ENCODE measurements around the gene PRIM2.
"Not testable (repeated sequence)": the region's sequence is repeated elsewhere in the genome, so short reads cannot be mapped to it uniquely, and the experiment has no call there.

Gene PRIM2

DNA sequence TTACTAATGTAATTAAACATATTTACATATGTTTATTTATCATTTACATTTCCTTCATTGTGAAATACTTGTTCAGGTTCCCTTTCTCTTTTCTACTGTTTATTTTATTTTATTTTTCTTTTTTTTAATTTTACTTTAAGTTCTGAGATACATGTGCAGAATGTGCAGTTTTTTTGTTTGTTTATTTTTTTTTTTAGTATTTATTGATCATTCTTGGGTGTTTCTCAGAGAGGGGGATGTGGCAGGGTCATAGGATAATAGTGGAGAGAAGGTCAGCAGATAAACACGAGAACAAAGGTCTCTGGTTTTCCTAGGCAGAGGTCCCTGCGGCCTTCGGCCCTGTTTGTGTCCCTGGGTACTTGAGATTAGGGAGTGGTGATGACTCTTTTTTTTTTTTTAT lies 8.7 kb upstream of the PRIM2 start:
- not testable (repeated sequence) for DNase-seq (ENCODE audit: low spot score)

DNA sequence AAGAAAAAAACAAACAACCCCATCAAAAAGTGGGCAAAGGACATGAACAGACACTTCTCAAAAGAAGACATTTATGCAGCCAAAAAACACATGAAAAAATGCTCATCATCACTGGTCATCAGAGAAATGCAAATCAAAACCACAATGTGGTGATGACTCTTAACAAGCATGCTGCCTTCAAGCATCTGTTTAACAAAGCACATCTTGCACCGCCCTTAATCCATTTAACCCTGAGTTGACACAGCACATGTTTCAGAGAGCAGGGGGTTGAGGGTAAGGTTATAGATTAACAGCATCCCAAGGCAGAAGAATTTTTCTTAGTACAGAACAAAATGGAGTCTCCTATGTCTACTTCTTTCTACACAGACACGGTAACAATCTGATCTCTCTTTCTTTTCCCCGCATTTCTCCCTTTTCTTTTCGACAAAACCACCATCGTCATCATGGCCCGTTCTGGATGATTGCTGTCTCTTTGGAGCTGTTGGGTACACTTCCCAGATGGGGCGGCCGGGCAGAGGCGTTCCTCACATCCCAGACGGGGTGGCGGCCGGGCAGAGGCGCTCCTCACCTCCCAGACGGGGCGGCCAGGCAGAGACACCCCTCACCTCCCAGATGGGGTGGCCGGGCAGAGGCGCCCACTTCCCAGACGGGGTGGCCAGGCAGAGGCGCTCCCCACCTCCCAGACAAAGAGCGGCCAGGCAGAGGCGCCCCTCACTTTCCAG lies 7.2 kb upstream of the PRIM2 start:
- peak; percentile 70 for DNase-seq (ENCODE audit: low spot score)

DNA sequence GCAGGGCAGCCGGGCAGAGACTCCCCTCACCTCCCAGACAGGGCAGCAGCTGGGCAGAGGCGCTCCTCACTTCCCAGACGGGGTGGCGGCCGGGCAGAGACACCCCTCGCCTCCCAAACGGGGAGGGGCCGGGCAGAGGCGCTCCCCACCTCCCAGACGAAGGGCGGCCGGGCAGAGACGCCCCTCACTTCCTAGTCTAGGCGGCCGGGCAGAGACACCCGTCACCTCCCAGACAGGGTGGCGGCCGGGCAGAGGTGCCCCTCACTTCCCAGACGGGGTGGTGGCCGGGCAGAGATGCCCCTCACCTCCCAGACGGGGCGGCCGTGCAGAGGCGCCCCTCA lies 6.6 kb upstream of the PRIM2 start:
- DNase-seq (ENCODE audit: low spot score): no peak

DNA sequence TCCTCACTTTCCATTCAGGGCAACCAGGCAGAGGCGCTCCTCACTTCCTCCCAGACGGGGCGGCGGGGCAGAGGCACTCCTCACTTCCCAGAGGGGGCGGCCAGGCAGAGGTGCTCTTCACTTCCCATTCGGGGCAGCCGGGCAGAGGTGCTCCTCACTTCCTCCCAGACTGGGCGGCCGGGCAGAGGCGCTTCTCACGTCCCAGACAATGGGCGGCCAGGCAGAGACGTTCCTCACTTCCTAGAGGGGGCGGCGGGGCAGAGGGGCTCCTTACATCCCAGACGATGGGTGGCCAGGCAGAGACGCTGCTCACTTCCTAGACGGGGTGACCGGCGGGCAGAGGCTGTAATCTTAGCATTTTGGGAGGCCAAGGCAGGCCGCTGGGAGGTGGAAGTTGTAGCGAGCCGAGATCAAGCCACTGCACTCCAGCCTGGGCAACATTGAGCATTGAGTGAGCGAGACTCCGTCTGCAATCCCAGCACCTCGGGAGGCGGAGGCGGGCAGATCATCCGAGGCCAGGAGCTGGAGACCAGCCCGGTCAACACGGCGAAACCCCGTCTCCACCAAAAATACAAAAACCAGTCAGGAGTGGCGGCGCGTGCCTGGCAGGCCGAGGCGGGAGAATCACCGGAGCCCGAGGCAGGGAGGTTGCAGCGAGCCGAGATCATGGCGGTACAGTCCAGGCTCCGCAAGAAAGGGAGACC lies 6.0 kb upstream of the PRIM2 start:
- DNase-seq (ENCODE audit: low spot score): not testable (repeated sequence)

DNA sequence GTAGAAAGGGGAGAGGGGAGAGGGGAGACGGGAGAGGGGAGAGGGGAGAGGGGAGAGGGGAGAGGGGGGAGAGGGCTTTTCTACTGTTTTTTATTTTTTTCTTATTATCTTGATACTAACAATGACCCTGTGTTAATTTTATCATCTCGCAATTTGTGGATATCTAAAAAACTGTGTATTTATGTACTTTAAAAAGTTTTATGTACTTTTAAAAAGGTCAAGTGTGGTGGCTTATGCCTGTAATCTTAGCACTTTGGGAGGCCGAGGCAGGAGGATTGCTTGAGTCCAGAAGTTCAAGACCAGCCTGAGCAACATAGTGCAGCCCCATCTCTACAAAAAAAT lies 5.5 kb upstream of the PRIM2 start:
- no peak for DNase-seq (ENCODE audit: low spot score)

DNA sequence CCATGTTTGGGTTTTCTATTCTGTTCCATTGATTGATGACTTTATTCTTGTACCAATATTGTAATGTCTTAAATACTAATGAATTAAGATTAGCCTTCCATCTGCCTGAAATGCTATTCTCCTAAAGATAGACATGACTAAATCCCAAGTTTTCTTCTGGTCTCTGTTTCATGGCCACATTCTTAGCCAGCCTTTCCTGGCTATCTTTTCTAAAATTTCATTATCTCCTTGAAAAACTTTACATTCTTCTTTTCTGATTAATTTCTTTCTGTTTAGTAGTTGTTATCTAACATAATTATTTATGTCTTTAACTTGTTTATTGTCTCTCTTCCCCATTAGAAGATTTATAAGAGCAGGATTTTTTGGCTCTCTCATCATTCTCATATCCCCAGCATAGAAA lies 4.4 kb upstream of the PRIM2 start:
- DNase-seq (ENCODE audit: low spot score): no peak

DNA sequence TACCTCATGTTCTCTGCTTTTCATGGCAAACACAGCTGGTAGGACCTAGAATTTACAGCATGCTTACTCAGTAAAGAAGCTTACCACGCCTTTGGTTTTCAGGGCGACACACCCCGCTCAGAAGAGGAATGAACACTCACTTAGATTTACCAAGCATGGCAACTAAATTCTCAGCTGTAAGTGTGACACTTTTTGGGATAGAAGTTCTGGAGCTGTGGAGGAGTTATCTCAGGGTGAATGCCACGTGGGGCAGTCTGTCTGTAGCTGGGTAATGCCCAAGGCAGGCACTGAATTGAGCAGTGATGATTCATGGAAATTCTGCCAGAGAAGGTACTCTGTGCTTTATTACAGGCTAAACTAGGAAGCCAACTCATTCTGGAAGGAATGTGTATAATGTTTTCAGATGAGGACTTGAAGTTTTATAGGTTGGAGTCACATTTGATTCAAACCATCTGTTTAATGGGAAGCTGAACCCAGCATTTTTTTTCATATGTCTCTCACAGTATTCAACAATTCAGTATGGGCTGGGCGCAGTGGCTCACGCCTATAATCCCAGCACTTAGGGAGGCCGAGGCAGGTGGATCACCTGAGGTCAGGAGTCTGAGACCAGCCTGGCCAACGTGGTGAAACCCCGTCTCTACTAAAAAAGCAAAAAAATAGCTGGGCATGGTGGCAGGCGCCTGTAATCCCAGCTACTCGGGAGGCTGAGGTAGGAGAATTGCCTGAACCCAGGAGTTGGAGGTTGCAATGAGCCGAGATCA lies 3.5 kb upstream of the PRIM2 start:
- DNase-seq (ENCODE audit: low spot score): peak; percentile 96

DNA sequence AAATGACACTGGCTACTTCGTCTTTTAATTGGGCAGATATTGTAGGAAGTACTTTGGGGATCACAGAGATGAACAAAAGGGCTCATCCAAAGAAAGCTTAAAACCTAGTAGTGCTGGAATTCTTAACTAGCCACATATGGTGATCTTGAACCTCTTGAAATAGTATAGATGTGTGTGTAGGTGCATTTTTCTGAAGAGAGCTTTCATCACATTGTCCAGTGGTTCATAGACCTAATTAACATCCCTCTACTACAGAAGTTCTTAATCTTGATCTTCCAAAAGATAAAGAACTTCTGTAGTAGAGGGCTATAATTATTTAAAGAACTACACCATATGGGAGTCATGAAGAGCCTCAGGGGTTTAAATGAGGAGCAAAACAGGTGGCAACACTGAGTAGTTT lies 2.3 kb upstream of the PRIM2 start:
- DNase-seq (ENCODE audit: low spot score): no peak

DNA sequence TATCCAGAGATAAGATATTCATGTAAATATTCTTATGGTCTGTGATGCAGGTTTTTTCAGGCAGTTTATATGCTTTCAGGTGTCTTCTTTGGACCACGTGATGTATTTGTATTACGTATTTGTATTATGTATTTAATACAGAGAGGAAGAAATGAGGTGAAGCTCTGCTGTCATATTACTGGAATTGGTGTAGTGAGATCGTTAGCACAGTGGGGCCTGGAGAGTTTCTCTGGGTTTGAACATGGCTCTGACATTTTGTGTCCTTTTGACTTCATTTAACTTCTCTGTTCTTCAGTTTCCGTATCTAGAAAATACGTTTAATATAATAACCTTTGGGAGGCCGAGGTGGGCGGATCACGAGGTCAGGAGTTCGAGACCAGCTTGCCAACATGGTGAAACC lies 1.6 kb upstream of the PRIM2 start:
- DNase-seq (ENCODE audit: low spot score): no peak

DNA sequence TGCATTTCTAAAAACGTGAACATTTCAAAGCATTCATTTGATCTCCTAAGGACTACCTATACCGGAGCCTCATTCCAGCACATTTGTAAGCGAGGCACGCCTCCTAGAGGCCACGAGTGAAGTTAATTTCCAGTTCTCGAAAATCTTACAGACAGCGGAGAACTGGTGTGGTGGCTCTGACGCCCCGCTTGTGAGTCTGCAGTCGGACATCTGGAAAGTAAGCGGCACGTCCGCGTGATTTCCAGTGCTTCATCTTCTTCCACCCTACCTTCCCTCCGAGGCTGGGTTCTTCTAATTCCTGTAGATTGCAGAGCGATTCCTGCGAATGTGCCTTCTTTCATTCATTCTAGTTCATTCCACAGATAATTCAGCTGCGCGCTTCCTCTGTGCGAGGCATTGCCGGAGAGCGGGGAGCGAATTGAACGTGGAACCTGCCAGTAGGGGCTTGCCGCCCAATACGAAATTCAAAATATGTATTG lies 810 bp upstream of the PRIM2 start:
- DNase-seq (ENCODE audit: low spot score): peak; percentile 92

DNA sequence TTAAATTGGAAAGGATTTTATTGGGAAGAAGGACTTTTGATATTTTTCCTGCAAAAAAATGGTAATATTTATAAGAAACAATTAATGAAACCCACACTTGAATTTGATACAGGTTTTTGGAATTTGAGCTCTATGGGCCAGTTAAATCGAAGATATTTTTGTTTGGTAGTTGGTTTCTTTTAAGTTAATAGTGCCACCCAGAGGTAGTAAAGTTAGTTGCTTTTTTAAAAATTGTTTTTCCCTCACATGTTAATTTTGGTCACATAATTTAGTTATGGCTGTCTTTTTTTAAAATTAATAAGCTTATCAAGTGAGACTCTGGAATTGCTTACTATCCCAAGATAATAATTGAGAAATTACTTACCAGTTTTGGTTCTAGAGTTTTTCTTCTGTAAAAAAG lies 7.1 kb downstream of the PRIM2 start:
- peak; percentile 15 for DNase-seq (ENCODE audit: low spot score)

DNA sequence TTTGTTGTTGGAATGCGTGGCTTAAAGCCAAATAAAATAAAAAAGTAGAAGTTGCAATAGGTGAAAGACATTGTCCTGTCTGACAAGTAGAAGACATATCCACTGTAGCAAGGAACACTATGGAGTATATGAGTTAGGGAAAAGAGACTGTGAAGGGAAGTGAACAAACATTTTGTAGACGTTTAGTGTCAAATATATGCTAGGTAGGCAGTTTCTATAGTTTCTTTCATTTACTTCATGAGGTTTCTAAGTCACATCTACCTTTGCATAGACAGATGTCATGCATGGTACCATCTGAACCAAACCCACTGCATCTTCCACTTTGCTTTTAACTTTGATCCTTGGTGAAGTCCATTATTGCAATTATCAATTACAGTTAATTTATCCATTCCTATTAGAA lies 9.9 kb downstream of the PRIM2 start:
- DNase-seq (ENCODE audit: low spot score): no peak

DNA sequence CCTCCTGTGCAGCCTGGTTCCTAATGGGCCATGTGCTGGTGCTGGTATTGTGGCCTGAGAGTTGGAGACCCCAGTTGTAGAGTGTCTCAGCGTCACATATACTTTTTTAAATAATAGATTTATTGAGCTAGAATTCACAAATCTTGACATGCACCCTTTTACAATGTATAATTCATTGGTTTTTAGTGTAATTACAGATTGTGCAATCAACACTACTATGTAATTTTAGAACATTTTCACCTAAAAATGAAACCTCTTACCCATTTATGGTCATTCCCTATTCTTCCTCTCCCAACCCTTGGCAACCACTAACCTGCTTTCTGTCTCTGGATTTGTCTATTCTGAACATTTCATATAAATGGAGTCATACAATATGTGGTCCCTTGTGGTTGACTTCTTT lies 10.6 kb downstream of the PRIM2 start:
- no peak for DNase-seq (ENCODE audit: low spot score)

DNA sequence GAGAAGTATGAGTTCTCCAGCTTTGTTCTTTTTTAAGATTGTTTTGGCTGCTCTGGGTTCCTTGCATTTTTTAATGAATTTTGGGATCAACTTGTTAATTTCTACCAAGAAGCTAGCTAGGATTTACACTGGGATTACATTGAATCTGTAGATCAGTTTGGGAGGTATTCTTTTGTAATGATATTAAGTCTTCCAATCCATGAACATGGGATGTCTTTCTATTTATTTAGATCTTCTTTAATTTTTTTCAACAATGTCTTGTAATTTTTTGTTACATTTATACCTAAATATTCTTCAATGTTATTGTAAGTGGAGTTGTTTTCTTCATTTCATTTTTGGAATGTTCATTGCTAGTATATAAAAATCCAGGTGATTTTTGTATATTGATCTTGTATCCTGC lies 12.5 kb downstream of the PRIM2 start:
- DNase-seq (ENCODE audit: low spot score): no peak

DNA sequence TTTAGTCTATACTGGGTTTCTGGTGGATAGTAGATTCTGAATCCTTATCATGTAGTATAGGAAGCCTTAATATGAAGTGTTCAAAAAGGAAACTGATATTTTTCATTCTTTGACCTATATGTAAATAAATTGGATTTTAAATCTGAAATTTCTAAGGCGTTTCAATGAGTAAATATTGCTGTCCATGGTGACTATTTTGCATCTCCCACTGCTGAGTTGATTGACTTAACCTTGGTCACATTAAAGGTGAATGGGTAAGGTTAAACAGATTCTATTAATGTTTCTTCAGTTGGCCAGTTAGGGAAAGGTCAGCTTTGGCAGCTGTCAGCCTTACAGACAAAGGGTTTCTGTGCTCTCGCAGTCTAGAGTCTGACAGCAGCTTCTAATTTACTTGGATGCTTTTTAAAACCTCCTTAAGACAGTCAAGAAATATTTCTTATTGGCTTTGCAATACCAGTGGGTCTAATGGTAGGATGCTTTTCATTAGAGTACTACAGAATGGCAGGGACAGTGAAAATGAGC lies 24.8 kb downstream of the PRIM2 start:
- no peak for DNase-seq (ENCODE audit: low spot score)

DNA sequence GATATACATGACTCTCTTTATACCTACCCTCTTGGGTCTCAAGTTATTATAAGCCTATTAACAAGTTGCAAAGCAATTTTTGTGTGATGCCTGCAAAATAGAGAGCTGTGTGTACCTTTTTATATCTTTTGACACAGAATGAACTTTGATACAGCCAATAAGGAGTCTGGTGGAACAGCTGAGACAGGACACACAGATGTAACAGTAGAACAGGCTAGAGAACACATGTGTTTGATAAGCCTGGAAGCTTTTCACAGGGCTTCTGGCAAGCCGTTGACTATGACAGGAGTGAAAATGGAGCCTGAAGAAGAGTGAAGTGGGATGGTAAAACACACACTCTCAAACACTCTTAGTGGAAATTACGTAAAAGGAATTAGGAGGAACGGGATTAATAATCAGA lies 25.9 kb downstream of the PRIM2 start:
- not testable (repeated sequence) for DNase-seq (ENCODE audit: low spot score)

DNA sequence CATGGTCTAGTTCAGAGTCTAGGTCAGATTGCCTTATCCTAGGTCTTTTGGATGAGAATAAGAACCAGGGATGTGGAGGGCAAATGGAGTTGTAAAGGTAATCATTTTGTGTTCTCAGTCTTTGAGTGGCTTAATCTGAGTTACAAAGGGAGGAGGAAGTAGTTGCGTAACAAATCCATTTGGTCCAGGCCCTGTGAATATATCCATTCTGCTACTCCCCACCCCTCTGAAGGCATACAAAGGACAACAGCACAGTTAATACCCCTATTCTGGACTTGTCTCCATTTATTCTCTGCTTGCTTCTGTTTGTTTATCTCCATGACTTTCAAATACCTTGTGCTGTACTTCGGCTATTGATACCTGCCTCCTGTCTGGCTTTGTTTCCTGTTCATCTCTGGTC lies 29.3 kb downstream of the PRIM2 start:
- not testable (repeated sequence) for DNase-seq (ENCODE audit: low spot score)

DNA sequence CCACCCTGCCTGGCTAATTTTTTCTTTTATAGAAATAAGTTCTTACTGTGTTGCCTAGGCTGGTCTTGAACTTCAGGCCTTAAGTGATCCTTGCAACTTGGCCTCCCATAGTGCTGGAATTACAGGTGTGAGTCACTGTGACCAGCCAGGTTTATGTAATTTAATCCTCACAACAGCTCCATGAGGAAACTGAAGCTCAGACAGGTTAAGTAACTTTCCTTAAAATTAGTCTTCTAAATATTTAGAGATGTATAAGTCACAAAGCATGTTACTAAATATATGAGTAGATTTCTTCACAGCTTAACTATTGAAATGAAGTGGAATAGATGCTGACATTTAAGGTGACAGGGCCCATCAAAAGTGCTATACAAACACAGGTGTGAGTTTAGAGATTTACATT lies 30.2 kb downstream of the PRIM2 start:
- not testable (repeated sequence) for DNase-seq (ENCODE audit: low spot score)

DNA sequence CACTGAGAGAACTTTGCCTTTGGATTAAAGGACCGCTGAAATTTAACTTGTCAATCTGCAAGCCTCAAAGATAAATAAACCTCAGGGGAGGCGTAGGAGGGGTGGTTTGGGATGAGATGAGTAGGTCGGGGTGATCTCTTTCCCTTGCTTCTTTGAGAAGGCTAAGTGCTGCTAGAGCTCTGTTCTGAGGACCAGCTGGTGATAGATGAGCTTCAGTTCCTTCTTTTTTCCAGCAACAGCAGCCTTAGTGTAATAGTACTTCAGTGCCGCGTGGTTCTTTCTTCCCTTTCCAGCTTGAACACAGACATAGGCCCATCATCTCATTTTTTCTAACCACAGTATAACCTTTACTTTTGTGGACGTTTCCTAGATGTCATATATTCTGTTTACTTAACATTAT lies 33.0 kb downstream of the PRIM2 start:
- DNase-seq (ENCODE audit: low spot score): not testable (repeated sequence)

DNA sequence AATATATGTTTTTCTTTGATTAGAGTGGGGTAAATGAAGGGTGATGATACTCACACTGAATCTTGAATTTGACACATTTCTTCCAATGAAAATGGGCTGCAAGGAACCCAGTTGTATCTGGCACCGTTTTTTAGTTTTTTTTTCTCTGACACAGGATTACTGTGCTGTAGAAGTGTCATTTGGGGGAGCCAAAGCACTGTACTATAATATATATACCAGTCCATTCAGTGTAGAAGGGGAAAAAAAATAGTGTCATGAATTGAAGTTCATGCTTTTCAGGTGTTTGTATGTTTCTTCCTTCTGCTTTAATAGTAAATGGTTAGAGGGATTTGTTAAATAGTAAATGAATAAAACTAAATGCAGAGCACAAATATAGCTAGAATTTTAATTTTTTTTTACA lies 35.2 kb downstream of the PRIM2 start:
- DNase-seq (ENCODE audit: low spot score): not testable (repeated sequence)

DNA sequence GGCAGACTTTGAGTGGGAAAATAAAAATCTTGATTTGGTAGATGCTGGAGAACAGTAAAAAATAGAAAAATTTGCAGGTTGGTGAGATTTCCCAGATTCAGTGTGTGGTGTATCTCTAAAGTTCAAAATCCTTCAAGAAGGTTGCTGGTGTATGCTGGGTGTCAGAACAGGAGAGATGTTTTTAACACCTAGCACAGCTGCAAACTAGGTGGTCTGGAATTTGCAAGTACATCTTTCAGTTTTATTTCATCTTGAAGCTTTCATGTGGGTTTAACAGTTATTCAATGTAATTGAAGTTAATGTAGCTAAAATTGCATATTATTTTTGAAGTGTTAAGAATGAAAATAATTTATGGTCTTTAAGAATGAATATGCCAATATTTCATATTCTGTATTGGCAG lies 40.9 kb downstream of the PRIM2 start:
- not testable (repeated sequence) for DNase-seq (ENCODE audit: low spot score)

DNA sequence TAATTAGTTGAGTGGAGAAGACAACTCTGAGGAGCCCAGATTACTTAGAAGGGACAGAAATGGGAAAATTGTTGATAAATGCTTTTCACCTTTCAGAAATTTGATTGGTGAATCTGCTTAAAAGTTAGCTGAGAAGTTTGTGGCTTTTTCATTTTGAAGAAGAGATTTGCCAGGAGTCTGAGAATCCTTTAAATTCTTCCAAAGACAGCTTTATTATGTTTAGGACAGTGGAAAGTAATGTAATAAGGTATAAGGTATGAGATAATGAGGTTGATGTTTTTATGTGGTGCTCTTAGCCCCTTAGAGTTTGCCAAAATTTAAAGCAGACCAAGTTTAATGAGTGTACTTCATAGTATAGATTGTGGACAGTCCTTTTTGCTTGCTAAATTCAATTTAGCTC lies 42.3 kb downstream of the PRIM2 start:
- not testable (repeated sequence) for DNase-seq (ENCODE audit: low spot score)

DNA sequence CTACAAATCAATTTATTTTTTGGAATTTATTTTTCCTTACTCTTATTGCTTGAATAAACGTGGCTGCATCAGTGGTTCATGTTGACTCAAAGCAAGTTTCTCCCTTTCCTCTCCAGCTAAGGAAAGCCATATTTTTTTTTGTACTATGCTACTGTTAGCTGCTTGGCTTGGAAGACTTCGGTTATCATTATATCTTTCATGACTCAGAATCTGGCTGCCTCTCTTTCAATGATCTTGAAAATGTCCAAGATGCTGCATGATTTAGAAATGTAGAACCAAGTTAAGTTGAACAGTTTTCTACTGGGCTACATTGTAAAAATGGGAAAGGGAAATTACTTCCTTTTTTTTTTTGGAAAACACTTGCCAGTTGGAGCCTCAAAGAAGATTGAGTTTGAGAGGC lies 44.9 kb downstream of the PRIM2 start:
- not testable (repeated sequence) for DNase-seq (ENCODE audit: low spot score)
